Endothelial cell of umbilical vein (primary cell): ENCODE data around the gene GAA. TPM values are rescaled to one million over a fixed set of nuclear protein-coding genes. Genes with fewer than 3 reads are reported as not detected.

ENCODE experiments used
- BruUV-seq: library from RNA; stranded (reverse); fragments of 400-500 nt; replicated peaks from 2 replicates; lab custom pipeline; 2021; lab: Mats Ljungman, UMichigan
- CTCF ChIA-PET: fragments of 300-600, 350-600 bp; sonication (Branson Sonifier 250); formaldehyde crosslinking; loops from one replicate; lab custom pipeline; 2021; ENCODE audit warnings: antibody characterized with exemption, inconsistent platforms; lab: Charles Lee
- POLR2A ChIA-PET: fragments of 300-600, 350-600 bp; sonication (Branson Sonifier 250); formaldehyde crosslinking; loops from one replicate; lab custom pipeline; 2021; ENCODE audit warnings: antibody characterized with exemption, inconsistent platforms; lab: Charles Lee
- DNase-seq: peaks from one replicate; pipeline ENCODE4 v3.0.0-alpha.2; 2011; ENCODE audit warnings: low read depth, low spot score
- FAIRE-seq: peaks from 2 replicates; lab custom pipeline; 2011; peaks lifted over from hg19 to GRCh38; lab: Jason Lieb, UNC
- H2AFZ ChIP-seq: 2 replicates; pipeline ENCODE4 v1.6.0; 2012; ENCODE audit warnings: low read depth, low read length, control low read depth, inconsistent platforms
- H3K27ac ChIP-seq: 2 replicates; pipeline ENCODE4 v1.5.1; 2011; ENCODE audit warnings: low read depth, mild to moderate bottlenecking, control low read depth, low read length, moderate library complexity; ENCODE audit not compliant: insufficient read depth
- H3K27me3 ChIP-seq, 2 experiments: 2 replicates each; pipeline versions ENCODE4 v1.6.0 to v1.6.1; 2011; ENCODE audit warnings: low read length in 2 of 2, mixed read lengths in 1 of 2; ENCODE audit not compliant: control insufficient read depth in 2 of 2, insufficient read depth in 2 of 2
- H3K36me3 ChIP-seq, 2 experiments: 2 replicates in 1 of 2; 3 replicates in 1 of 2; pipeline ENCODE4 v1.5.1; 2011; ENCODE audit warnings: low read length in 2 of 2, mild to moderate bottlenecking in 1 of 2, moderate library complexity in 1 of 2; ENCODE audit not compliant: control insufficient read depth in 2 of 2, insufficient read depth in 2 of 2; ENCODE audit errors: extremely low read depth in 1 of 2
- H3K4me1 ChIP-seq: 3 replicates; pipeline ENCODE4 v1.5.1; 2011; ENCODE audit warnings: mild to moderate bottlenecking, low read length; ENCODE audit not compliant: control insufficient read depth, insufficient read depth; ENCODE audit errors: extremely low read depth
- H3K4me2 ChIP-seq: 2 replicates; pipeline ENCODE4 v1.6.1; 2011; ENCODE audit warnings: low read length, control low read depth, mixed read lengths; ENCODE audit not compliant: insufficient read depth
- H3K4me3 ChIP-seq, 3 experiments: fragments of 200-600 bp in 1 of 3; sonication (generic), shearing (Covaris generic) in 1 of 3; replicated peaks in 1 of 3; 2 replicates each; pipeline ENCODE4 v1.5.1; 2011 to 2016; ENCODE audit warnings: control low read depth in 3 of 3, low read length in 3 of 3, mild to moderate bottlenecking in 2 of 3, inconsistent platforms in 1 of 3, low read depth in 1 of 3, moderate library complexity in 1 of 3; ENCODE audit not compliant: insufficient read depth in 1 of 3
- H3K79me2 ChIP-seq: 2 replicates; pipeline ENCODE4 v1.6.0; 2012; ENCODE audit warnings: low read length, inconsistent platforms; ENCODE audit not compliant: control insufficient read depth, insufficient read depth
- H3K9ac ChIP-seq: replicated peaks from 2 replicates; pipeline ENCODE3; 2011; ENCODE audit warnings: low read length, control low read depth; ENCODE audit not compliant: insufficient read depth; ENCODE audit errors: extremely low read depth
- H3K9me1 ChIP-seq: replicated peaks from 3 replicates; pipeline ENCODE4 v1.6.0; 2011; ENCODE audit warnings: mild to moderate bottlenecking, low read length; ENCODE audit not compliant: control insufficient read depth, insufficient read depth; ENCODE audit errors: extremely low read depth
- H3K9me3 ChIP-seq: replicated peaks from 2 replicates; pipeline ENCODE4 v1.5.1; 2012; ENCODE audit warnings: low read length, inconsistent platforms; ENCODE audit not compliant: control insufficient read depth, insufficient read depth
- H4K20me1 ChIP-seq: replicated peaks from 2 replicates; pipeline ENCODE3; 2011; ENCODE audit warnings: mild to moderate bottlenecking, low read length; ENCODE audit not compliant: control insufficient read depth, insufficient read depth; ENCODE audit errors: extremely low read depth
- EZH2 ChIP-seq: IDR thresholded peaks from 2 replicates; pipeline ENCODE4 v1.6.1; 2012; ENCODE audit warnings: borderline replicate concordance, low read depth, mild to moderate bottlenecking, moderate library complexity, low read length, inconsistent platforms; ENCODE audit not compliant: severe bottlenecking
- FOS ChIP-seq: IDR thresholded peaks from 2 replicates; pipeline ENCODE4 v1.6.1; 2011; ENCODE audit warnings: mild to moderate bottlenecking, low read length, moderate library complexity, borderline replicate concordance; ENCODE audit not compliant: insufficient read depth
- GATA2 ChIP-seq: IDR thresholded peaks from 2 replicates; pipeline ENCODE4 v1.7.0; 2011; ENCODE audit warnings: low read depth, mild to moderate bottlenecking, moderate library complexity, mixed read lengths, low read length; ENCODE audit not compliant: insufficient read length, insufficient read depth
- MYC ChIP-seq: IDR thresholded peaks from one replicate; pipeline ENCODE4 v1.6.1; 2011; ENCODE audit warnings: mild to moderate bottlenecking, low read depth, low read length
- POLR2A ChIP-seq: IDR thresholded peaks from 2 replicates; pipeline ENCODE4 v1.6.1; 2012; ENCODE audit warnings: low read depth, mild to moderate bottlenecking, control low read depth, low read length
- dilution Hi-C: fragments of 300-500 bp; cut with MboI; formaldehyde crosslinking; loops from one replicate; pipeline ENCODE4 v1.15.0; 2019; ENCODE audit warnings: low sequenced_read_pairs; ENCODE audit not compliant: extremely low pct_ligation_motif_present
- intact Hi-C: fragments of 100-400 bp; cut with micrococcal nuclease; formaldehyde crosslinking; loops from one replicate; pipeline ENCODE4 v1.10.0; 2022
- polyA plus RNA-seq, 4 experiments: library from polyadenylated mRNA; depleted of rRNA in 3 of 4; stranded (reverse) in 3 of 4; unstranded in 1 of 4; fragments of >200 nt; gene quantifications; 2 replicates each; pipeline versions ENCODE4 v1.2.1 to v1.2.3, GENCODE V29; 2011 to 2012; ENCODE audit warnings: missing spikeins in 1 of 4
- total RNA-seq: library from RNA; stranded (reverse); gene quantifications from 2 replicates; pipeline ENCODE4 v1.2.3, GENCODE V29; 2021
- TF ChIP-seq, protein P1 (sequence below), 2 donors: IDR thresholded peaks; 1 replicate in 1 of 2; 2 replicates in 1 of 2; pipeline ENCODE4 v1.5.1; 2011; ENCODE audit warnings: low read length in 2 of 2, mild to moderate bottlenecking in 2 of 2, moderate library complexity in 2 of 2, control low read depth in 1 of 2, inconsistent platforms in 1 of 2, low read depth in 1 of 2; ENCODE audit not compliant: insufficient read depth in 1 of 2; ENCODE audit errors: extremely low read depth in 1 of 2

GAA gene
- total and polyA plus RNA-seq, 2 donors (not counting 3 experiments of a cell fraction or from before 2014, with no cell fraction given): 26.3 to 49.7 TPM

DNA sequence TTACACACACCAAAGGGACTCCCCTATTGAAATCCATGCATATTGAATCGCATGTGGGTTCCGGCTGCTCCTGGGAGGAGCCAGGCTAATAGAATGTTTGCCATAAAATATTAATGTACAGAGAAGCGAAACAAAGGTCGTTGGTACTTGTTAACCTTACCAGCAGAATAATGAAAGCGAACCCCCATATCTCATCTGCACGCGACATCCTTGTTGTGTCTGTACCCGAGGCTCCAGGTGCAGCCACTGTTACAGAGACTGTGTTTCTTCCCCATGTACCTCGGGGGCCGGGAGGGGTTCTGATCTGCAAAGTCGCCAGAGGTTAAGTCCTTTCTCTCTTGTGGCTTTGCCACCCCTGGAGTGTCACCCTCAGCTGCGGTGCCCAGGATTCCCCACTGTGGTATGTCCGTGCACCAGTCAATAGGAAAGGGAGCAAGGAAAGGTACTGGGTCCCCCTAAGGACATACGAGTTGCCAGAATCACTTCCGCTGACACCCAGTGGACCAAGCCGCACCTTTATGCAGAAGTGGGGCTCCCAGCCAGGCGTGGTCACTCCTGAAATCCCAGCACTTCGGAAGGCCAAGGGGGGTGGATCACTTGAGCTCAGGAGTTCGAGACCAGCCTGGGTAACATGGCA, 2.2 kb downstream of the GAA start:
- Histone ChIP-seq H3K9me1 (no peaks in the 10 kb centered on the region), H3K9ac (no peak overlapping the region), H3K4me2 (no peak overlapping the region), H2AFZ (no peak overlapping the region), H3K4me1 (peaks cover 10% of the 10 kb centered on the region), H3K4me3 (no peak overlapping the region), H3K79me2 (no peaks in the 10 kb centered on the region), H3K27me3 (no peaks in the 10 kb centered on the region), H3K9me3 (no peaks in the 10 kb centered on the region), H3K36me3 (no peaks in the 10 kb centered on the region), H4K20me1 (no peaks in the 10 kb centered on the region), H3K27ac (no peak overlapping the region)
- CTCF ChIA-PET: interaction anchor here (1.4 kb wide), 1 partner anchor 21 kb away, joined by 6 read pairs; no protein-coding TSS in a partner anchor
- no TSS peak for BruUV-seq
- TF ChIP-seq GATA2 (no peak), MYC (no peak), POLR2A (no peak), FOS (no peak), EZH2 (no peak)
- TF ChIP-seq, protein P1, sequence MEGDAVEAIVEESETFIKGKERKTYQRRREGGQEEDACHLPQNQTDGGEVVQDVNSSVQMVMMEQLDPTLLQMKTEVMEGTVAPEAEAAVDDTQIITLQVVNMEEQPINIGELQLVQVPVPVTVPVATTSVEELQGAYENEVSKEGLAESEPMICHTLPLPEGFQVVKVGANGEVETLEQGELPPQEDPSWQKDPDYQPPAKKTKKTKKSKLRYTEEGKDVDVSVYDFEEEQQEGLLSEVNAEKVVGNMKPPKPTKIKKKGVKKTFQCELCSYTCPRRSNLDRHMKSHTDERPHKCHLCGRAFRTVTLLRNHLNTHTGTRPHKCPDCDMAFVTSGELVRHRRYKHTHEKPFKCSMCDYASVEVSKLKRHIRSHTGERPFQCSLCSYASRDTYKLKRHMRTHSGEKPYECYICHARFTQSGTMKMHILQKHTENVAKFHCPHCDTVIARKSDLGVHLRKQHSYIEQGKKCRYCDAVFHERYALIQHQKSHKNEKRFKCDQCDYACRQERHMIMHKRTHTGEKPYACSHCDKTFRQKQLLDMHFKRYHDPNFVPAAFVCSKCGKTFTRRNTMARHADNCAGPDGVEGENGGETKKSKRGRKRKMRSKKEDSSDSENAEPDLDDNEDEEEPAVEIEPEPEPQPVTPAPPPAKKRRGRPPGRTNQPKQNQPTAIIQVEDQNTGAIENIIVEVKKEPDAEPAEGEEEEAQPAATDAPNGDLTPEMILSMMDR (IDR thresholded peaks at IDR 0.05; ENCODE audit: extremely low read depth in 1 of 2, insufficient read depth in 1 of 2, low read depth in 1 of 2, low read length in 2 of 2): no peak
- DNase-seq: no peak
- FAIRE-seq: no peak
- intact Hi-C loops (loop anchor here (10.0 kb wide), 1 partner anchor 261 kb away; no protein-coding TSS in a partner anchor), dilution Hi-C loops (no loop called here)
- POLR2A ChIA-PET: no interaction called here
